GM11168 (cell line): ENCODE results near the gene SKA3.
"Not testable (repeated sequence)": the region's sequence is repeated elsewhere in the genome, so short reads cannot be mapped to it uniquely, and the experiment has no call there.

Experiments used
- in situ Hi-C: fragments of 300-500 bp; cut with MboI; formaldehyde crosslinking; loops from one replicate; pipeline ENCODE4 v1.12.0; 2022; ENCODE audit warnings: low sequenced_read_pairs; ENCODE audit not compliant: unreplicated experiment

The SKA3 gene

GRCh38 chr13:21175656-21176214 lies 617 bp downstream of the SKA3 start:
- in situ Hi-C loops: loop anchor here (25.0 kb wide), 1 partner anchor 688 kb away; no protein-coding TSS in a partner anchor

- in situ Hi-C loops: not testable (repeated sequence)
Measured at GRCh38 chr13:21173767-21174166, 2.6 kb downstream of the SKA3 start.

- in situ Hi-C loops: no loop called here
Measured at GRCh38 chr13:21171420-21171819, 4.9 kb downstream of the SKA3 start.

- in situ Hi-C loops: not testable (repeated sequence)
Measured at GRCh38 chr13:21165606-21166005, 10.7 kb downstream of the SKA3 start.

GRCh38 chr13:21164631-21165030 lies 11.7 kb downstream of the SKA3 start:
- in situ Hi-C loops: no loop called here

- in situ Hi-C loops: no loop called here
Measured at GRCh38 chr13:21152251-21152899, 24.0 kb downstream of the SKA3 start.

- in situ Hi-C loops: no loop called here
Measured at GRCh38 chr13:21150013-21150412, 26.3 kb downstream of the SKA3 start.

- in situ Hi-C loops: no loop called here
Measured at GRCh38 chr13:21149568-21149967, 26.8 kb downstream of the SKA3 start.

GRCh38 chr13:21148557-21149258 lies 27.6 kb downstream of the SKA3 start:
- in situ Hi-C loops: no loop called here

GRCh38 chr13:21147827-21148226 lies 28.5 kb downstream of the SKA3 start:
- in situ Hi-C loops: no loop called here

GRCh38 chr13:21142766-21143165 lies 33.6 kb downstream of the SKA3 start:
- in situ Hi-C loops: no loop called here

GRCh38 chr13:21139374-21139773 lies 37.0 kb downstream of the SKA3 start:
- in situ Hi-C loops: no loop called here

GRCh38 chr13:21138561-21138960 lies 37.8 kb downstream of the SKA3 start:
- in situ Hi-C loops: no loop called here

- in situ Hi-C loops: no loop called here
Measured at GRCh38 chr13:21137696-21138095, 38.7 kb downstream of the SKA3 start.

GRCh38 chr13:21135833-21136232 lies 40.5 kb downstream of the SKA3 start:
- in situ Hi-C loops: not testable (repeated sequence)

GRCh38 chr13:21134475-21134874 lies 41.9 kb downstream of the SKA3 start:
- in situ Hi-C loops: no loop called here

GRCh38 chr13:21133077-21133476 lies 43.3 kb downstream of the SKA3 start:
- in situ Hi-C loops: no loop called here

- in situ Hi-C loops: no loop called here
Measured at GRCh38 chr13:21130116-21130515, 46.2 kb downstream of the SKA3 start.

GRCh38 chr13:21124852-21125251 lies 51.5 kb downstream of the SKA3 start:
- in situ Hi-C loops: no loop called here

GRCh38 chr13:21123956-21124355 lies 52.4 kb downstream of the SKA3 start:
- in situ Hi-C loops: no loop called here

GRCh38 chr13:21121616-21122015 lies 54.7 kb downstream of the SKA3 start:
- in situ Hi-C loops: no loop called here

GRCh38 chr13:21120191-21120590 lies 56.2 kb downstream of the SKA3 start:
- in situ Hi-C loops: no loop called here
